Left forelimb (tissue), 1 donor: ENCODE measurements around the gene TCF4.

Source experiments
- DNase-seq: peaks from one replicate; pipeline ENCODE4 v3.0.0-alpha.2; 2018; ENCODE audit warnings: low spot score

Gene TCF4

GRCh38 chr18:55544014-55544413, 44.0 kb downstream of the TCF4 start:
- no peak for DNase-seq

DNA sequence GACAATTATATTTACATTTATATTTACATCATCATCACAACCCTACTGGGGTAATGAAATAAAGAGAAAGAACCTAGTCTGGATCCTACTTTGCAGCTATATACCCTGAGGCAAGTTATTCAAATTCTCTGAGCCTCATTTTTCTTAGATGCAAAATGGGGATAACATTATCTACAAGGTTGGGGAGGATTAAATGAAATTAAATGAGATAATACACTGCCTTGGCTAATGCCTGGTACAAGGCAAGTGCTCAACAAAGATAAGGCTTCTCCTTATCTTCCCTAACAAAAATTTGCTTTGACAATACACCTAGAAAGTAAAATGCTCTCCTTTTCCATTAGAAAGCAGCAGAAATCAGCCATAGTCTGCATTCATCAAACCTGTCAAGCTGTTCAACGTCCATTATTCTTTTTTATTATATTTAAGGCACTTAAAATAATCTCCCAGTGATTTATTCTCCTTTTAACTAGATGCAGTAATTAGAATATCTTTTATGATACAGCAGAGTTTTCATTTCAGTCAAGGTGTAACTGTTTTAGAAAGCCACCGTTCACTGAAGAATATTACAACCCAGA, 44.8 kb downstream of the TCF4 start:
- no peak for DNase-seq

- DNase-seq = no peak
Observed at GRCh38 chr18:55541571-55541970, 46.4 kb downstream of the TCF4 start.

- DNase-seq = no peak
Observed at GRCh38 chr18:55539240-55539639, 48.8 kb downstream of the TCF4 start.

- no peak for DNase-seq
Observed at GRCh38 chr18:55534996-55535395, 53.0 kb downstream of the TCF4 start.

DNA sequence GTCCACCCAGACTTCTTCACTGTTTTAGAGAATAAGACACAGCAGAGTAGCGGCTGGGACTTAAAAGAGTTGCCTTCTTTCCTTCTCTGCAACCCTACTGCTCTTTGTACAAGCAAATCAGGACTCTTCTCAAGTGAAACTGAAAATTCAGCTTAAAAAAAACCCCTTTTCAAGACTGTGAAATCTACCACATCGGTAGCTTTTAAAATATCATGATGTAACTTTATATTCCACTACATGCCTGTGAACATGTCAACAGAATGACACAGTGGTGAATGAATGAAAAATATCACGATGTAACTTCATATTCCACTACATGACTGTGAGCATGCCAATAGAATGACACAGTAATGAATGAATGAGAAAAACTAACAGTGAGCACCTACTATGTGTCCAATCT, 53.4 kb downstream of the TCF4 start:
- no peak for DNase-seq

DNA sequence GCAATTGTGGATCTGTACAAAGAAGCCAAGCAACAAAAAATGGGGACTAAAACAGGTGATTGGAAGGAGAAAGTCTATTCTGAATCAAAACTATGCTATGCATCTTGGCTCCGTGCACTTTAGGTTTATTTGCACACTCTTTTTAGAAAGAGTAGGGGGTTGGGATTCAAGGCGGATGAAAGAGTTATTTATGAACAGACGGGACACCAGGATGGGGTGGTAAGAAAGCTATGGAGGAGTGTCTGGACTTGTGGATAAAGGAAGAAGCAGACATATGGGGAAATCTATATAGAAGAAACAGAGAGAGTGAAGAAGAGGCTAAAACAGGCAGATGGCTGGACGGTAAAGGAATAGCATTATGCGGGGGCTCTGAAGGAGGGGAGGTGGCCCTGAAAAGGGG, 57.8 kb downstream of the TCF4 start:
- no peak for DNase-seq

GRCh38 chr18:55529581-55529980, 58.4 kb downstream of the TCF4 start:
- DNase-seq = no peak

- no peak for DNase-seq
Observed at GRCh38 chr18:55525845-55526244, 62.1 kb downstream of the TCF4 start.

DNA sequence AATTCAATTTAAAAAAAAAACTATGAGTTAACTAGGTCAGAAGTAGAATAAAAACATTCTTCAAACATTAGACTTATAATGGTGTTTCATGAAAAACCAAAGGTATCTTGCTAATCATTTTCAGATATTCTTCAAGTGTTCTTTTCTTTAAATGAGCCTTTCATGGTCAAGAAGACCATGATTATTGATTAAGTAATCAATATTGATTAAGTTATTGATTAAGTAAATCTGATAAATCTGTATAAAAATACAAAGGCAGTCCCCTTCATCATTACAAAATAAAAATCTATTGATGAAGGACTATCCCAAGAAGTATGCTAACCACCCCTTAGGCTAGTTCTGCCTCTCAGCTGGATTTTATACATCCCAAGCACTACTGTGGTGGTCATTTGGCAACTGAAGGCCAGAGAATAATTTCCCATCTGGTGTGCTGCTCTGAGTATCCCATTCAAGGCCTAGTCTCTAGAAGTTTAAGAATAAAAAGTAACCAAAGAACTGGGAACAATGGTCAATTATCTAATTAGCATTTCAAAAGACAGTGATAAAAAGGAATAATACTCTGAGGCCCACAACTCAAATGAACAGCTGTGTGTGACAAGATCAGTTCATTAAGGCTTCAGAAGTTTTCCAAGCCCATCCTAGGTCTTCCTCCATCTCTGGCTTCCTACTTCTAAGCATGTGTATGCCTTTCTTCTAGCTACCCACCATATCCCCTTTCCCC, 63.5 kb downstream of the TCF4 start:
- DNase-seq = no peak

- DNase-seq = no peak
Observed at GRCh38 chr18:55523001-55523400, 65.0 kb downstream of the TCF4 start.

- DNase-seq = no peak
Observed at GRCh38 chr18:55522011-55522410, 66.0 kb downstream of the TCF4 start.

- no peak for DNase-seq
Observed at GRCh38 chr18:55517055-55517454, 70.9 kb downstream of the TCF4 start.

DNA sequence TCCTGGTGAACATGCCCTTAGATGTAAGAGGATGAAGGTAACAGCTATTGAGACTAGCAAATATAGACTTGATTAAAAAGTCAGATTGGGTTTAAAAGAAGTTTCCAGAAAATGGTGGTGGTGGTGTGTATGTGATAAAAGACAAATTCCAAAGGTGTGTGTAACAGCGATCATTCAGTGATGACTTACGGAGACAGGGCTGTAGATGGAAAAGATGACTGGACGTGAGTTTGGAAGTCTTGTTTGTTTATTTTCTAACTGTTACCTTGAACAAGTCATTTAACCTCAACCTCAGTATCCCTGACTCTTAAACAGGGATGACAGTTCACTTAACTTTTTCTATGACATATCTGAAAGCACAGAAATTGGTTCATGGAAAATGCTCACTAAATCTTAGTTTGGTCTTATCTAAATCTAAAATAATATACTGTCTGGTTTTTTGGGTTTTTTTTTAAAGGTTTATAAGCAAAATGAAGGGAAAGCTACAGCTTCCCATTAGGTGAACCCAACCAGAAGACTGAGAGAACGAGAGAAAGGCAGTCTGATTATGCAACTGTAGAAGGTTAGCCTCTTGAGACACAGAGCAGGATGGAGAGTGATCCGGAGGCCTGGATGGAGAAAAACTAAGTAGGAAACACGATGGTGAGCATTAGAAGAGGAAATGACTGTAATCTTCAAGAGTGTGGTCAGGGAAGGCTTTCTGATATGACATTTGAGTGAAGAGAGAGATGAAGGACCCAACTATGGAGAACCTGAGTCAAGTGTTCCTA, 71.9 kb downstream of the TCF4 start:
- DNase-seq = no peak

DNA sequence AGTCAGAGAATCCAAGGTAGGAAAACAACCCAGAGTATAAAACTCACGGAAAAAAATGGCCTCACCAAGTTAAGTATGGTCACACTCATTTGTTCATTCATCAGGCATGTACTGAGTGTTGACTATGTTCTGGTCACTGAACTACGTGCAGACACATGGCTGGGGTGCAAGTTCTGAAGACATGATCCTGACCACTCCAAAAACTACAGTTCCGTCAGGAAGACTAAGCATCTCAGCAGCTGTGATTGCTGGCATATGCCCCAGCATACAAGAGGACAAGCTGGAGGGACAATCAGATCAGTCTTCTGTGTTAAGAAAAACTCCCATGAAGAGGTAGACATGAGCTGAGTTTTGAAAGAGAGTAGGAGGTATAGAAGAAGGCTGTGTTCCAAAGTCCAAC, 72.8 kb downstream of the TCF4 start:
- no peak for DNase-seq

GRCh38 chr18:55513161-55513560, 74.8 kb downstream of the TCF4 start:
- DNase-seq = no peak

GRCh38 chr18:55511277-55511676, 76.7 kb downstream of the TCF4 start:
- DNase-seq = no peak

DNA sequence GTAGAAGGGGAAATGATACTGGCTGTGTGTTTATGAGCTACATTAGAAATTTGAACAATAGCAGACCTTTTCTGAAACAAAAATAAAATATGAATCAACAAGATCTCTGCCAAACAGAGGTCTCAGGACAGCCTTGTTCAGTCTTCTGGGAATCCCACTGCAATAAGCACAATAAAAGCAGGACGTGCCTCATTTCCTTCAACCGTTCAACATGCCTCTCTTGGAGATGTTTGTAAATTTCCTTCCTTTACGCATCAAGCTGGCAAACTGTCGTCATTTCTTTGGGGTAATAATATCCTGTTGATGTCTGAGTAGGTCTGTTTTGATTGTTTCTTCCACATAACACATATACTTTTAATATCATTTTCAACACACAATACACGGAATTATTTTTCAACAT, 77.2 kb downstream of the TCF4 start:
- no peak for DNase-seq

- DNase-seq = no peak
Observed at GRCh38 chr18:55509631-55510324, 78.2 kb downstream of the TCF4 start.

DNA sequence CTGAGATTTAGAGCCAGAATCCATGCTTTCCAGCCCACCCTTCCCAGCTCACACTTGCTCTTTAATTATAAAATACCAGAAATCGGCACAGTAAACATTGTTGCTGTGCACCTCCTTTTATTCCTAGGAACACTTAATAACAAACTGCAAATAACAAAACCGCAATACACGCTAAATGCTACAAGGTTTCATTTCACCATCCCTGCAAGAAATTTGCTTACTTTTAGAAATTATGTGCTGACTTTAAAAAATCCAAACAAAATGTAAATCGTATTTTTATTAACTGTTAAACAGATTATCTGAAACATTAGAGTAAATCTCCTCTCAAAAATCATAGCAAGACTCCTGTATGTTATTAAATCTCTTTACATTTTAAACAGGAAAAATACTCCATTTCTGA, 79.3 kb downstream of the TCF4 start:
- DNase-seq = no peak

- no peak for DNase-seq
Observed at GRCh38 chr18:55506074-55506473, 81.9 kb downstream of the TCF4 start.

GRCh38 chr18:55504808-55505207, 83.2 kb downstream of the TCF4 start:
- no peak for DNase-seq
